OCI-LY3 (cell line): Measurements from ENCODE around the gene USP5.

Source experiments
- H2AFZ ChIP-seq: fragments of 200-600, 300-600 bp; shearing (Covaris generic); 2 replicates; pipeline ENCODE4 v1.6.0; 2014; ENCODE audit warnings: antibody characterized with exemption, low read depth, low read length
- H3K27ac ChIP-seq: fragments of 200-600, 300-600 bp; sonication (generic); 2 replicates; pipeline ENCODE4 v1.5.1; 2014; ENCODE audit warnings: mild to moderate bottlenecking, low read length, moderate library complexity, mixed read lengths
- H3K27me3 ChIP-seq: fragments of 200-600, 300-600 bp; sonication (generic); 2 replicates; pipeline ENCODE4 v1.6.1; 2014; ENCODE audit warnings: low read depth, low read length, mixed read lengths
- H3K36me3 ChIP-seq: fragments of 200-600, 300-600 bp; sonication (generic); replicated peaks from 2 replicates; pipeline ENCODE3; 2014; ENCODE audit warnings: low read depth, low read length, mixed read lengths
- H3K4me1 ChIP-seq: fragments of 300-600, 200-600 bp; sonication (generic); 2 replicates; pipeline ENCODE4 v1.6.1; 2014; ENCODE audit warnings: low read length, mixed read lengths
- H3K4me2 ChIP-seq: fragments of 200-600, 300-600 bp; sonication (generic); 2 replicates; pipeline ENCODE4 v1.6.1; 2014; ENCODE audit warnings: low read length, mixed read lengths
- H3K4me3 ChIP-seq: fragments of 300-600, 200-600 bp; sonication (generic); 2 replicates; pipeline ENCODE4 v1.5.1; 2014; ENCODE audit warnings: antibody characterized with exemption, mild to moderate bottlenecking, low read length, moderate library complexity
- H3K79me2 ChIP-seq: fragments of 300-600, 200-600 bp; shearing (Covaris generic); 2 replicates; pipeline ENCODE4 v1.6.1; 2014; ENCODE audit warnings: mild to moderate bottlenecking, low read length, mixed read lengths
- H3K9ac ChIP-seq: fragments of 300-600, 200-600 bp; shearing (Covaris generic); 2 replicates; pipeline ENCODE4 v1.6.0; 2014; ENCODE audit warnings: mild to moderate bottlenecking, low read length, moderate library complexity
- H3K9me3 ChIP-seq: fragments of 200-600, 300-600 bp; shearing (Covaris generic); 2 replicates; pipeline ENCODE4 v1.6.1; 2014; ENCODE audit warnings: low read length, mixed read lengths; ENCODE audit not compliant: insufficient read depth
- H4K20me1 ChIP-seq: fragments of 200-600, 300-600 bp; sonication (generic); 2 replicates; pipeline ENCODE4 v1.6.1; 2016; ENCODE audit warnings: low read length, mixed read lengths; ENCODE audit not compliant: insufficient read depth
- EZH2phosphoT487 ChIP-seq: fragments of 200-600 bp; shearing (Covaris generic); IDR thresholded peaks from 2 replicates; pipeline ENCODE4 v1.6.1; 2018; ENCODE audit warnings: antibody characterized with exemption, mixed run types, low read depth
- TF ChIP-seq, protein P1 (sequence below): fragments of 200-600, 300-600 bp; sonication (generic); IDR thresholded peaks from 2 replicates; pipeline ENCODE4 v1.5.1; 2014; ENCODE audit warnings: antibody characterized with exemption, low read length, low read depth

Gene USP5

DNA sequence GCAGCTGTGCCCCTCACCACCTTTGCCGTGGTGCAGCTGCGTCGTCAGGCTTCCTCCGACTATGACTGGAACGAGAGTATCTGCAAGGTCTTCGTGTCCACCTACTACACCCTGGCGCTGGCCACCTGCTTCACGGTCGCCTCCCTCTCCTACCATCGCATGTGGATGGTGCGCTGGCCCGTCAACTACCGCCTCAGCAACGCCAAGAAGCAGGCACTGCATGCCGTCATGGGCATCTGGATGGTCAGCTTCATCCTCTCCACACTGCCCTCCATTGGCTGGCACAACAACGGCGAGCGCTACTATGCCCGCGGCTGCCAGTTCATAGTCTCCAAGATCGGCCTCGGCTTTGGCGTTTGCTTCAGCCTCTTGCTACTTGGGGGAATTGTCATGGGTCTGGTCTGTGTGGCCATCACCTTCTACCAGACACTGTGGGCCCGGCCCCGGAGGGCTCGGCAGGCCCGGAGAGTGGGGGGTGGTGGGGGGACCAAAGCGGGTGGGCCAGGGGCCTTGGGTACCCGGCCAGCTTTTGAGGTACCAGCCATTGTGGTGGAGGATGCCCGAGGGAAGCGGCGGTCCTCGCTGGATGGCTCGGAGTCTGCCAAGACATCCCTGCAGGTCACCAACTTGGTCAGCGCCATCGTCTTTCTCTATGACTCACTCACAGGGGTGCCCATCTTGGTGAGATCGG is 27.7 kb upstream of the USP5 start:
- no peak overlapping the region for H3K27ac ChIP-seq
- H3K36me3 ChIP-seq = no peaks in the 10 kb centered on the region
- H3K9ac ChIP-seq = no peak overlapping the region
- H4K20me1 ChIP-seq = no peaks in the 10 kb centered on the region
- TF ChIP-seq EZH2phosphoT487 = no peak
- TF ChIP-seq, protein P1, sequence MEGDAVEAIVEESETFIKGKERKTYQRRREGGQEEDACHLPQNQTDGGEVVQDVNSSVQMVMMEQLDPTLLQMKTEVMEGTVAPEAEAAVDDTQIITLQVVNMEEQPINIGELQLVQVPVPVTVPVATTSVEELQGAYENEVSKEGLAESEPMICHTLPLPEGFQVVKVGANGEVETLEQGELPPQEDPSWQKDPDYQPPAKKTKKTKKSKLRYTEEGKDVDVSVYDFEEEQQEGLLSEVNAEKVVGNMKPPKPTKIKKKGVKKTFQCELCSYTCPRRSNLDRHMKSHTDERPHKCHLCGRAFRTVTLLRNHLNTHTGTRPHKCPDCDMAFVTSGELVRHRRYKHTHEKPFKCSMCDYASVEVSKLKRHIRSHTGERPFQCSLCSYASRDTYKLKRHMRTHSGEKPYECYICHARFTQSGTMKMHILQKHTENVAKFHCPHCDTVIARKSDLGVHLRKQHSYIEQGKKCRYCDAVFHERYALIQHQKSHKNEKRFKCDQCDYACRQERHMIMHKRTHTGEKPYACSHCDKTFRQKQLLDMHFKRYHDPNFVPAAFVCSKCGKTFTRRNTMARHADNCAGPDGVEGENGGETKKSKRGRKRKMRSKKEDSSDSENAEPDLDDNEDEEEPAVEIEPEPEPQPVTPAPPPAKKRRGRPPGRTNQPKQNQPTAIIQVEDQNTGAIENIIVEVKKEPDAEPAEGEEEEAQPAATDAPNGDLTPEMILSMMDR = no peak
- H3K9me3 ChIP-seq = no peaks in the 10 kb centered on the region
- no peak overlapping the region for H2AFZ ChIP-seq
- H3K4me2 ChIP-seq = no peak overlapping the region
- peaks cover 6% of the 10 kb centered on the region for H3K4me1 ChIP-seq
- H3K27me3 ChIP-seq = peaks cover 42% of the 10 kb centered on the region
- H3K79me2 ChIP-seq = no peaks in the 10 kb centered on the region
- no peak overlapping the region for H3K4me3 ChIP-seq

DNA sequence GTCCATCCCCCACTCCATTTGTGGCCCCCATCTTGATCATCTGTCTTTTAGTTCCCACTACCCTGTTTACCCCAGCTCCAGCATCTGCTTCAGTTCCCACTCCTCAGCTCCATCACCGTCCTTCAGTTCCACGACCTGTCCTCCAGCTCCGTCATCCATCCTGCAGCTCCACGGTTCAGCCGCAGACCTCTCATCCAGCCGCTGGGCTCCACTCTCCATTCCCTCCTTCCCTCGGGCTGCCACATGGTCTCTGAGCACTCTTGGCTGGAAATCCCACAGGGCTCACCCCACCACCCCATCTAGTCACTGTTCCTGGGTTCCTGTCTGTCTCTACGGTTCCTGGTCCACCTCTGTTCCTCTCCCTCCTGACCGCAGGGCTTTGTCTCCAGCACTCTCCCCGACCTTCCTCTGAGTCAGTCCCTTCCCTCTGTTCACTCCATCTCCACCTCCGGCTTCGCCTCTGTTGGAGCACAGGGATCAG is 27.0 kb upstream of the USP5 start:
- Histone ChIP-seq H4K20me1 (no peaks in the 10 kb centered on the region), H3K9ac (no peak overlapping the region), H3K4me1 (peaks cover 8% of the 10 kb centered on the region), H2AFZ (no peak overlapping the region), H3K27ac (no peak overlapping the region), H3K4me3 (no peak overlapping the region), H3K79me2 (no peaks in the 10 kb centered on the region), H3K9me3 (no peaks in the 10 kb centered on the region), H3K27me3 (peaks cover 36% of the 10 kb centered on the region), H3K4me2 (no peak overlapping the region), H3K36me3 (no peaks in the 10 kb centered on the region)
- TF ChIP-seq, protein P1 = no peak
- TF ChIP-seq EZH2phosphoT487 = no peak

DNA sequence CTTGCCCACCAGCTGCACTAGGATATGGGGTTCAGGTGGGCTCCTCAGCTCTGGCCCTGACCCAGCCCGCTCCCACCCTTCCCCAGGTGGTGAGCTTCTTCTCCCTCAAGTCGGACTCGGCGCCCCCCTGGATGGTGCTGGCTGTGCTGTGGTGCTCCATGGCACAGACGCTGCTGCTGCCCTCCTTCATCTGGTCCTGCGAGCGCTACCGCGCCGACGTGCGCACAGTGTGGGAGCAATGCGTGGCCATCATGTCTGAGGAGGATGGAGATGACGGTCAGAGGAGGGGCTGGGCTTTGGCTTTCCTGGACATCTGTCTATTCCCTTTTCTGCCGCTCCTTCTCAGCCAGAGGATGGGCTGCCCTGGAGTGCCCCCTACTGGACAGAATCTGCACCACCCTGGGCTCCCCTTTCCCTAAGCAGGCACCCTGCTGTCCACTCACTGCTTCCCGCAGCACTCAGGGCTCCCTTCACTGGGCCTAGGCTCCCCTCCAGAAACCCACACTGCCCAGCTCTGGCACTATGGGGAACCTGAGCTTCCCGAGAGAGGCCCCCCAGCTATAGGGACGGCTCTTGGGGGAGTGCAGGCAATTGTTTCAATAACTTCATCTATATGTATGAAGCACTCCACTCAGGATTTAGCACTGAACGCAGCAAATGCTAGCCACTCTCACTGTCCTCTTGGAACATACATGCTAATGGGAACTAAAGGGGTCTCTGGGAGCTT is 26.4 kb upstream of the USP5 start:
- no peaks in the 10 kb centered on the region for H3K9me3 ChIP-seq
- no peaks in the 10 kb centered on the region for H3K79me2 ChIP-seq
- no peak overlapping the region for H3K27ac ChIP-seq
- no peak overlapping the region for H3K9ac ChIP-seq
- no peak overlapping the region; the same call in 1 of the 2 replicates for H3K4me2 ChIP-seq
- no peak overlapping the region for H3K4me3 ChIP-seq
- H3K36me3 ChIP-seq = no peaks in the 10 kb centered on the region
- H3K27me3 ChIP-seq = peaks cover 35% of the 10 kb centered on the region
- TF ChIP-seq EZH2phosphoT487 = no peak
- TF ChIP-seq, protein P1 = peak; percentile 82
- H3K4me1 ChIP-seq = peaks cover 11% of the 10 kb centered on the region
- no peak overlapping the region for H2AFZ ChIP-seq
- no peaks in the 10 kb centered on the region for H4K20me1 ChIP-seq

DNA sequence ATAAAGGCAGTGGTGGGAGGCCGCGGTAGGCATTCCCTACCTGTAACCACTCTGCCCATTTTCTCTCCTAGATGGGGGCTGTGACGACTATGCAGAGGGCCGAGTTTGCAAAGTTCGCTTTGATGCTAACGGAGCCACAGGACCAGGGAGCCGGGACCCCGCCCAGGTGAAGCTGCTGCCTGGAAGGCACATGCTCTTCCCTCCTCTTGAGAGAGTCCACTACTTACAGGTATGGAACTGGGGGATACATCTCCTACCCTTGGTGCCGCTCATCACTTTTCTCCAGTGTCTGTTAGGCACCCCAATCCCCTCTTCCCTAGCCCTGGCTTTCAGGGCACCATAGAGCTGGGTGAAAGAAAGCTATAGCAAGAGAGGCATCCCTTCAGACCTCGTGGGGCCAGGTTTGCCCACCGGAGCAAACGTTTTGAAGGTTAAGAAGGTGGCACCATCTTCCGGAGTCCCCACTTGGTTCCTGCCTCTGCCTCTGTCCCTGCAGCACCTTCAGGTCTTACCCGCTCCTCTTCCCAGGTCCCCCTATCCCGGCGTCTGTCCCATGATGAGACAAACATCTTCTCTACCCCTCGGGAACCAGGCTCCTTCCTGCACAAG is 25.7 kb upstream of the USP5 start:
- Histone ChIP-seq H3K4me1 (peaks cover 11% of the 10 kb centered on the region), H3K36me3 (no peaks in the 10 kb centered on the region), H3K27me3 (peaks cover 31% of the 10 kb centered on the region), H3K27ac (no peak overlapping the region), H3K9ac (no peak overlapping the region), H3K4me2 (no peak overlapping the region), H3K79me2 (no peaks in the 10 kb centered on the region), H2AFZ (no peak overlapping the region), H3K4me3 (no peak overlapping the region), H3K9me3 (no peaks in the 10 kb centered on the region), H4K20me1 (no peaks in the 10 kb centered on the region)
- TF ChIP-seq, protein P1 = no peak
- TF ChIP-seq EZH2phosphoT487 = no peak
